GM12892 (cell line): ENCODE results near the gene SLC29A3.

ENCODE experiments used
- POLR2A ChIP-seq: IDR thresholded peaks from 2 replicates; pipeline ENCODE4 v1.6.1; 2011; ENCODE audit warnings: low read depth, low read length, control low read depth
- POLR2AphosphoS5 ChIP-seq: IDR thresholded peaks from 2 replicates; pipeline ENCODE4 v1.6.1; 2011; ENCODE audit warnings: low read depth, low read length, control low read depth
- TAF1 ChIP-seq: IDR thresholded peaks from 2 replicates; pipeline ENCODE4 v1.6.1; 2011; ENCODE audit warnings: low read depth, mild to moderate bottlenecking, control low read depth, low read length, borderline replicate concordance

GRCh38 chr10:71357792-71358265 lies 38.8 kb downstream of the SLC29A3 start:
- TF ChIP-seq POLR2AphosphoS5 (no peak), POLR2A (no peak), TAF1 (no peak)
